Right lobe of liver (tissue), 6 donors: Measurements from ENCODE around the gene BMP4. TPM values are rescaled to one million over a fixed set of nuclear protein-coding genes. Genes with fewer than 3 reads are reported as not detected.

Experiments used
- ATAC-seq, 4 donors: fragments of 200-7000 bp; cut with Tn5 transposase; one replicate each; pipeline ENCODE4 v1.9.1; 2020; ENCODE audit warnings: mild to moderate bottlenecking in 4 of 4, moderate library complexity in 4 of 4
- DNase-seq, 3 donors: peaks; one replicate each; pipeline ENCODE4 v3.0.0-alpha.2; 2020
- H3K27ac ChIP-seq, 3 donors: fragments of 200-600 bp; one replicate each; pipeline ENCODE4 v1.8.0; 2022
- H3K27me3 ChIP-seq, 2 donors: fragments of 200-600 bp; one replicate each; pipeline ENCODE4 v1.8.0; 2022
- H3K36me3 ChIP-seq, 4 donors: fragments of 200-600 bp; sonication (generic) in 1 of 4; one replicate each; pipeline versions ENCODE4 v1.5.1 to v1.8.0; 2017 to 2022; ENCODE audit warnings: control low read depth in 1 of 4
- H3K4me1 ChIP-seq, 4 donors: fragments of 200-600 bp; sonication (generic) in 1 of 4; one replicate each; pipeline versions ENCODE4 v1.5.1 to v1.8.0; 2017 to 2022; ENCODE audit warnings: control low read depth in 1 of 4
- H3K4me3 ChIP-seq, 3 donors: fragments of 200-600 bp; one replicate each; pipeline ENCODE4 v1.8.0; 2022
- H3K9me3 ChIP-seq, 4 donors: fragments of 200-600 bp; sonication (generic) in 1 of 4; one replicate each; pipeline versions ENCODE4 v1.5.1 to v1.8.0; 2017 to 2022; ENCODE audit warnings: control low read depth in 1 of 4
- POLR2A ChIP-seq: fragments of 450-650 bp; IDR thresholded peaks from one replicate; pipeline ENCODE4 v1.6.1; 2017; ENCODE audit warnings: antibody characterized with exemption, mild to moderate bottlenecking
- WGBS: methylation state at CpG from one replicate; pipeline ENCODE4 v1.1.6; 2018; ENCODE audit warnings: low coverage, low lambda C conversion rate; ENCODE audit not compliant: insufficient coverage; ENCODE audit errors: missing lambda C conversion rate; 5-methylcytosine and 5-hydroxymethylcytosine counted together
- intact Hi-C, 2 donors: fragments of 100-400 bp; cut with DNase I; formaldehyde crosslinking; loops; one replicate each; pipeline versions ENCODE4 v1.11.2 to v1.14.1; 2022
- total RNA-seq, 6 experiments: library from RNA; depleted of rRNA in 2 of 6; stranded (reverse); fragments of >200 nt in 2 of 6; fragmentation: NEBNext Ultra II Directional in 3 of 6; extraction: Animal tissue kit (Norgen Biotek cat#: 25700) in 3 of 6; gene quantifications; one replicate each; pipeline versions ENCODE4 v1.1.0 to v1.2.4, GENCODE V29; 2016 to 2023
- TF ChIP-seq, protein P1 (sequence below), 4 donors: fragments of 200-600 bp in 3 of 4; fragments of 450-650 bp in 1 of 4; IDR thresholded peaks; one replicate each; pipeline versions ENCODE4 v1.5.1 to v1.8.0; 2016 to 2022; ENCODE audit warnings: antibody characterized with exemption in 4 of 4, mild to moderate bottlenecking in 2 of 4
- donor health status: DM: no; HTN: yes; CAD: no.
- donor health status: DM: no; HTN: no; CAD: no.
- donor health status: DM: no; HTN: no; CAD: no.
- donor health status: DM: no; HTN: yes; CAD: no.
- donor health status: DM: no; HTN: yes; CAD: no.

BMP4 gene
- total RNA-seq, 6 experiments from 2014 or later: 1.8 to 3.1 (median 2.4) TPM

DNA sequence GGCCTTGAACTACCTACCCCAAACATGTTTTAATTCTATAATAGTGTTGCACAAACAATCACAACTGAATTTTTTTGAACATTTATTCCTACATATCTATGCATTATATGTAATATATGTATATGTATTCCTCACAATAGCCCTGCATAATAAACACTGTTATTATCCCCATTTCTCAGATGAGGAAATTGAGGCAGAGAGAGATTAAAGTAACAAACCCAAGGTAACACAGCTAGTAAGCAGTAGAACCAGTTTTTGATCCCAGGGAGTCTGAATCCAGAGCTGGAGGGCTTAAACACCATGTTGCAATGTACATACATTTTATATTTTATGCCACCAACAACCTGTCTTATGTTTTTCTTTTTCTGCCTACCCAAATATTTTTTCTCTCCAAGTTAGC is 26.5 kb upstream of the BMP4 start:
- H3K9me3 ChIP-seq: no peaks in the 10 kb centered on the region
- H3K27ac ChIP-seq: no peak overlapping the region
- no peak overlapping the region for H3K4me3 ChIP-seq
- H3K27me3 ChIP-seq: no peaks in the 10 kb centered on the region
- no peak for DNase-seq
- no peak for ATAC-seq
- intact Hi-C loops: no loop called here
- H3K4me1 ChIP-seq: peaks cover 0 to 13% (median 0%) of the 10 kb centered on the region in 4 donors
- no peaks in the 10 kb centered on the region for H3K36me3 ChIP-seq
- no peak for TF ChIP-seq POLR2A
- TF ChIP-seq, protein P1, sequence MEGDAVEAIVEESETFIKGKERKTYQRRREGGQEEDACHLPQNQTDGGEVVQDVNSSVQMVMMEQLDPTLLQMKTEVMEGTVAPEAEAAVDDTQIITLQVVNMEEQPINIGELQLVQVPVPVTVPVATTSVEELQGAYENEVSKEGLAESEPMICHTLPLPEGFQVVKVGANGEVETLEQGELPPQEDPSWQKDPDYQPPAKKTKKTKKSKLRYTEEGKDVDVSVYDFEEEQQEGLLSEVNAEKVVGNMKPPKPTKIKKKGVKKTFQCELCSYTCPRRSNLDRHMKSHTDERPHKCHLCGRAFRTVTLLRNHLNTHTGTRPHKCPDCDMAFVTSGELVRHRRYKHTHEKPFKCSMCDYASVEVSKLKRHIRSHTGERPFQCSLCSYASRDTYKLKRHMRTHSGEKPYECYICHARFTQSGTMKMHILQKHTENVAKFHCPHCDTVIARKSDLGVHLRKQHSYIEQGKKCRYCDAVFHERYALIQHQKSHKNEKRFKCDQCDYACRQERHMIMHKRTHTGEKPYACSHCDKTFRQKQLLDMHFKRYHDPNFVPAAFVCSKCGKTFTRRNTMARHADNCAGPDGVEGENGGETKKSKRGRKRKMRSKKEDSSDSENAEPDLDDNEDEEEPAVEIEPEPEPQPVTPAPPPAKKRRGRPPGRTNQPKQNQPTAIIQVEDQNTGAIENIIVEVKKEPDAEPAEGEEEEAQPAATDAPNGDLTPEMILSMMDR (IDR thresholded peaks at IDR 0.05): no peak

DNA sequence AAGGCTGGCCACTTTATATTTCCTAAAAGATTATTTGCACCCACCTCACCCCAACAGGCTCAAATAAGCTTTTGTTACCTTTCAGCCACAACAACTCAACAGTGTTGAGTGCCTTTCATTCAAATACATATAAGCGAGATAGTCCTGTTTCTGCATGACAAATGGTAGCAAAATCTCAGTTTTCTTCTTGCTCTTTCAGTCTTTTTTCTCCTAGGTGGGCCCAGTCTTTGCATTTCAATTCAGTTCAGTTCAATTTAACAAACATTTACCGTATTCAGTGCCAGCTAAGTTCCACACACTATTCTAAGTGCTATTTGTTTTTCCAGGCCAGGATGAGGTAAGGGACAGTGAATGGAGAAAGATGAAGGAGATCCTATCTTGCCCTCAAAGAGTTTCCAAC is 25.9 kb upstream of the BMP4 start:
- DNase-seq (no peak), ATAC-seq (peak in 1 of 4 donors; percentile 42)
- Histone ChIP-seq H3K4me1 (peaks cover 0 to 13% (median 0%) of the 10 kb centered on the region in 4 donors), H3K27me3 (no peaks in the 10 kb centered on the region), H3K9me3 (no peaks in the 10 kb centered on the region), H3K36me3 (no peaks in the 10 kb centered on the region), H3K27ac (no peak overlapping the region), H3K4me3 (no peak overlapping the region)
- intact Hi-C loops: no loop called here
- WGBS: 74% methylated on average over 2 of the region's 2 CpGs
- TF ChIP-seq, protein P1 (IDR thresholded peaks at IDR 0.05): no peak
- TF ChIP-seq POLR2A: no peak

DNA sequence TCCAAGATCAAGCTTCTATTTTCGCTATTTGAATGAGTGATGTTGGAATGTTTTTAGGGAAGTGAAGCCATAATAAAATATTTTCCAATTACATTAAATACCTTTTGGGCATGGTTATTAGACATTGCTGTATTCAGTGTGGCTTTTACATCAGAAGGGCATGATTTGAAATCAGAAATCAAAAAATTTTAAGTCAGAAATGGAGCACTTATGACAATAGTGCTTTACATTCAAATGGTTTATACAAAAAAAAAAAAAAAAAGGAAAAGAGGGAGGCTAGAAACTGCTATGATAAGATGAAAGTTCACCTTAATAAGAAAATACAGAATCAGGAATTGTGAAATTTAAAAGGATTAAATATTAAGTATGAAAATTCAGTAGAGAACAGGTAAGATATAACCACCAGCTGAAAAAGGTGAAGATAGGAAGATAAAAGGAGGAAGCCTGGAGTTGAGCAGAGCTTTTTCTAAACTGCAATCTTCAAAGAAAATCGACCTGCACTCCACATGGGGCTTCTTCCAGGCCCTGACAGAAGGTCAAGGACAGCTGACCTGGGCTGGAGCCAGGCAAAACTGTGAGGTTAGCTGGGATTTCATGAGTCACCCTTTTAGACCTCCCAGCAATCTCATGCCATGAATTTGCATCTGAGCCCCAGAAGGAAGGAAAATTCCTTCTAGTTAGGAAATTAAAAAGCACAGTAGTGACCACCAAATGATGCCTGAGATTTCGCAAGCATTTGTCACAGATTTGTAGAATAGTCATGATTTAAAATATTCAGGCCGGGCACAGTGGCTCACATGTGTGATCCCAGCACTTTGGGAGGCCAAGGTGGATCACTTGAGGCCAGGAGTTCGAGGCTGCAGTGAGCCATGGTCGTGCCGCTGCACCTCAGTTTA is 23.4 kb upstream of the BMP4 start:
- ATAC-seq: peak; percentile 28 to 91 (median 86)
- H3K36me3 ChIP-seq: no peaks in the 10 kb centered on the region
- DNase-seq: peak in 2 of 3 donors; percentile 72 to 73
- H3K4me3 ChIP-seq: no peak overlapping the region
- no peaks in the 10 kb centered on the region for H3K9me3 ChIP-seq
- no peak overlapping the region for H3K27ac ChIP-seq
- TF ChIP-seq, protein P1 (IDR thresholded peaks at IDR 0.05): no peak
- TF ChIP-seq POLR2A: no peak
- no peaks in the 10 kb centered on the region for H3K27me3 ChIP-seq
- H3K4me1 ChIP-seq: peaks cover 0 to 13% (median 0%) of the 10 kb centered on the region in 4 donors
- intact Hi-C loops: no loop called here
- WGBS: 75% methylated on average over 7 of the region's 7 CpGs

DNA sequence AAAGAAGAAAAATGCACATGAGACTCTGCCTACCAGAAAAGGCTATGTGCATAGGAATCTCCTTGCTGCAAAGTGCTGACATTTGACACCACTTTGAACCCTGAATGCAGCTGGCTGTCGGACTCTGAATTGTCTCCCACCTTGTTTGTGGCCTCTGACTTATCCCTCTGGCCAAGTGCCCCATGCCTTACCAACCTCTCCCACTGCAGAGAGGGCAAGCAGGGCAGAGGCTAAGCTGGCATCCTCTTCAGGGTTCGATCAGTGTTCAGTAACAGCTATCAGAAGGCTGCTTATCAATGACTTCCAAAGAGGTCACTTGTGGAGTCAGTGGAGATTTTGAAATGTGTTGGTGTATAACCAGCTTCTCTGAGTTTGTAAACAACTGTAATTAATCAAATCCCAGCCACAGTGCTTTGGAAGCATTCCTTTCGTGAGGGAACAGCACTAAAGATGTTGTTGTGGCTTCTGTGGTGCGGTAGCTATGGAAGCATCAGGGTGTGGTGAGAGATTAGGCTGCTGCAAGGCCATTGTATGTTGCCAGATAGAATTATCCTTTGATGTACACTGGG is 22.6 kb upstream of the BMP4 start:
- H3K9me3 ChIP-seq: no peaks in the 10 kb centered on the region
- ATAC-seq (peak in 3 of 4 donors; percentile 16 to 63 (median 49)), DNase-seq (peak in 1 of 3 donors; percentile 18)
- no peak overlapping the region for H3K4me3 ChIP-seq
- H3K36me3 ChIP-seq: no peaks in the 10 kb centered on the region
- H3K27ac ChIP-seq: no peak overlapping the region
- no peaks in the 10 kb centered on the region for H3K27me3 ChIP-seq
- TF ChIP-seq, protein P1 (IDR thresholded peaks at IDR 0.05): no peak
- no peak for TF ChIP-seq POLR2A
- intact Hi-C loops: no loop called here
- WGBS: 58% methylated on average over 4 of the region's 4 CpGs
- H3K4me1 ChIP-seq: peaks cover 0 to 13% (median 0%) of the 10 kb centered on the region in 4 donors
